ENCODE results near the gene MTERF4.

Gene MTERF4

GRCh38 chr2:241133436-241133820, 31.3 kb upstream of the MTERF4 start:
- DNase-seq (ENCODE audit: low read depth): no peak

GRCh38 chr2:241132538-241133435, 30.7 kb upstream of the MTERF4 start:
- DNase-seq (ENCODE audit: low read depth): no peak

GRCh38 chr2:241131531-241131930, 29.4 kb upstream of the MTERF4 start:
- no peak for DNase-seq (ENCODE audit: low read depth)

GRCh38 chr2:241130316-241130715, 28.2 kb upstream of the MTERF4 start:
- no peak for DNase-seq (ENCODE audit: low read depth)

- DNase-seq (ENCODE audit: low read depth): no peak
These were observed 27.2 kb upstream of the MTERF4 start for GRCh38 chr2:241129086-241129871.

GRCh38 chr2:241128266-241128665, 26.2 kb upstream of the MTERF4 start:
- DNase-seq (ENCODE audit: low read depth): no peak

- no peak for DNase-seq (ENCODE audit: low read depth)
These were observed 24.7 kb upstream of the MTERF4 start for GRCh38 chr2:241126771-241127202.

GRCh38 chr2:241126201-241126611, 24.1 kb upstream of the MTERF4 start:
- no peak for DNase-seq (ENCODE audit: low read depth)

GRCh38 chr2:241125626-241126025, 23.5 kb upstream of the MTERF4 start:
- no peak for DNase-seq (ENCODE audit: low read depth)

- DNase-seq (ENCODE audit: low read depth): no peak
These were observed 21.9 kb upstream of the MTERF4 start for GRCh38 chr2:241123816-241124536.

GRCh38 chr2:241122376-241123002, 20.4 kb upstream of the MTERF4 start:
- DNase-seq (ENCODE audit: low read depth): no peak

GRCh38 chr2:241121008-241121407, 18.9 kb upstream of the MTERF4 start:
- peak; percentile 4 for DNase-seq (ENCODE audit: low read depth)

- no peak for DNase-seq (ENCODE audit: low read depth)
These were observed 18.4 kb upstream of the MTERF4 start for GRCh38 chr2:241120440-241120839.

GRCh38 chr2:241118737-241119505, 16.8 kb upstream of the MTERF4 start:
- no peak for DNase-seq (ENCODE audit: low read depth)

GRCh38 chr2:241116606-241117560, 14.8 kb upstream of the MTERF4 start:
- no peak for DNase-seq (ENCODE audit: low read depth)

GRCh38 chr2:241115361-241115760, 13.3 kb upstream of the MTERF4 start:
- DNase-seq (ENCODE audit: low read depth): no peak

GRCh38 chr2:241114836-241115235, 12.7 kb upstream of the MTERF4 start:
- DNase-seq (ENCODE audit: low read depth): no peak

- no peak for DNase-seq (ENCODE audit: low read depth)
These were observed 10.5 kb upstream of the MTERF4 start for GRCh38 chr2:241112592-241112991.

GRCh38 chr2:241112046-241112445, 10.0 kb upstream of the MTERF4 start:
- no peak for DNase-seq (ENCODE audit: low read depth)

GRCh38 chr2:241111440-241111805, 9.3 kb upstream of the MTERF4 start:
- DNase-seq (ENCODE audit: low read depth): no peak

Data from iris pigment epithelial cell (primary cell).